Limb (tissue), 2 donors: Measurements from ENCODE around the gene SLC11A1.

Experiments
- DNase-seq, 2 donors: peaks; one replicate each; pipeline ENCODE4 v3.0.0-alpha.2; 2016; ENCODE audit errors: extremely low spot score in 2 of 2

SLC11A1 gene

DNA sequence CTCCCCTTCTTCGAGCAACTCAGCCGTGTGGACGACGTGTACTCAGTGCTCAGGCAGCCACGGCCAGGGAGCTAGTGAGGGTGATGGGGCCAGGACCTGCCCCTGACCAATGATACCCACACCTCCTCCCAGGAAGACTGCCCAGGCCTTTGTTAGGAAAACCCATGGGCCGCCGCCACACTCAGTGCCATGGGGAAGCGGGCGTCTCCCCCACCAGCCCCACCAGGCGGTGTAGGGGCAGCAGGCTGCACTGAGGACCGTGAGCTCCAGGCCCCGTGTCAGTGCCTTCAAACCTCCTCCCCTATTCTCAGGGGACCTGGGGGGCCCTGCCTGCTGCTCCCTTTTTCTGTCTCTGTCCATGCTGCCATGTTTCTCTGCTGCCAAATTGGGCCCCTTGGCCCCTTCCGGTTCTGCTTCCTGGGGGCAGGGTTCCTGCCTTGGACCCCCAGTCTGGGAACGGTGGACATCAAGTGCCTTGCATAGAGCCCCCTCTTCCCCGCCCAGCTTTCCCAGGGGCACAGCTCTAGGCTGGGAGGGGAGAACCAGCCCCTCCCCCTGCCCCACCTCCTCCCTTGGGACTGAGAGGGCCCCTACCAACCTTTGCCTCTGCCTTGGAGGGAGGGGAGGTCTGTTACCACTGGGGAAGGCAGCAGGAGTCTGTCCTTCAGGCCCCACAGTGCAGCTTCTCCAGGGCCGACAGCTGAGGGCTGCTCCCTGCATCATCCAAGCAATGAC is 22.4 kb downstream of the SLC11A1 start:
- DNase-seq: peak in 1 of 2 donors; percentile 42

DNA sequence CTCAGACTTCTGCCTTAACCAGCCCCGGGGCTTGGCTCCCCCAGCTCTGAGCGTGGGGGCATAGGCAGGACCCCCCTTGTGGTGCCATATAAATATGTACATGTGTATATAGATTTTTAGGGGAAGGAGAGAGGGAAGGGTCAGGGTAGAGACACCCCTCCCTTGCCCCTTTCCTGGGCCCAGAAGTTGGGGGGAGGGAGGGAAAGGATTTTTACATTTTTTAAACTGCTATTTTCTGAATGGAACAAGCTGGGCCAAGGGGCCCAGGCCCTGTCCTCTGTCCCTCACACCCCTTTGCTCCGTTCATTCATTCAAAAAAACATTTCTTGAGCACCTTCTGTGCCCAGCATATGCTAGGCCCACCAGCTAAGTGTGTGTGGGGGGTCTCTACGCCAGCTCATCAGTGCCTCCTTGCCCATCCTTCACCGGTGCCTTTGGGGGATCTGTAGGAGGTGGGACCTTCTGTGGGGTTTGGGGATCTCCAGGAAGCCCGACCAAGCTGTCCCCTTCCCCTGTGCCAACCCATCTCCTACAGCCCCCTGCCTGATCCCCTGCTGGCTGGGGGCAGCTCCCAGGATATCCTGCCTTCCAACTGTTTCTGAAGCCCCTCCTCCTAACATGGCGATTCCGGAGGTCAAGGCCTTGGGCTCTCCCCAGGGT is 23.1 kb downstream of the SLC11A1 start:
- peak in 1 of 2 donors; percentile 55 for DNase-seq

DNA sequence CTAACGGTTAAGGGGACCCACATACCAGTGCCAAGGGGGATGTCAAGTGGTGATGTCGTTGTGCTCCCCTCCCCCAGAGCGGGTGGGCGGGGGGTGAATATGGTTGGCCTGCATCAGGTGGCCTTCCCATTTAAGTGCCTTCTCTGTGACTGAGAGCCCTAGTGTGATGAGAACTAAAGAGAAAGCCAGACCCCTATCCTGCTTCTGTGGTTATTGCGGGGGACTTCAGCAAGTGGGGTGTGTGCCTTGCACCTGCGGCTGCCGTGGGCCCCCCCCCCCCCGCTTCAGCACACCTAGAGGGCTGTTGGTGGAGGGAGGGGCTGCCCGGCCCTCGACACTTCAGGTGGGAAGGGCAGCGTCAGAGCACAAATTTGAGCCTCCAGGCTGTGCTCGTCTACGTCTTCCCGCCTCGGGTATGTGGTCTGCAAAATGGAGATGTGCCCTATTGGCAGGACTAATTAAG is 23.7 kb downstream of the SLC11A1 start:
- no peak for DNase-seq

DNA sequence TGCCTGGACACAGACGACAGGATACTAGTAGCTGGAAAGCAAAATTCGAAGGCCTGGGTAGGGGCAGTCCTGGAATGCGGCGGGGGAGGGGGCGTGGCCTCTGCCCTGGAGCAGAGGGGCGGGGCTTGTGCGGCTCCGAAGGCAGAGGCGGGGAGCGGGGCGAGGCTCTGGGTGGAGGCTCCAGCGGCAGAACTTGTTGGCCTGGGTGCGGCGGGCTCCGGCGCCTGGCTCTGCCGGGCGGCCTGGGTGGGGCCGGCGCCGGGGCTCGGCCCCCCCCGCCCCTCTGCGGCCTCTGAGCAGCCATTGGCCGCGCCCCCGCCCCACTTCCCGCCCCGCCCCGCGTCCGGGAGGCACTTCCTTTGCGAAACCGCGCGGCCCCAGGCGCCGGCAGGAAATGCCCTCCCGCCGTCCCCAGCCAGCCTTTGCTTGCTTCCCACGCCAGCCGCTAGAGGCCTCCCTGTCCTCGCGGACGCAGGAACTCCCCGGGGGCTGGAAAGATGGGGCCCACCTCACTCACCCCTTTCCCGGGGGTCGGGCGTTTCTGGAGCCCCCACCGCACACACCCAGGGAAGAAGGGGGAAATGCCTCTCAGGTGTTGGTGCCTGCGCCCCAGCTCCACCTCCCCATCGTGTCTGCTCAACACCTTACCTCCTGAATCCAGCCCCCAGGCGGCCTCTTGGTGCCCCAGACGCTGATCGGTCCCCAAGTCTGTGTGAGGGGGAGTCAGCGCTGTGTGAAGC is 24.3 kb downstream of the SLC11A1 start:
- peak; percentile 97 for DNase-seq

GRCh38 chr2:218406949-218407618 is 25.0 kb downstream of the SLC11A1 start:
- peak; percentile 67 to 71 for DNase-seq

GRCh38 chr2:218407717-218408116 is 25.6 kb downstream of the SLC11A1 start:
- no peak for DNase-seq

DNA sequence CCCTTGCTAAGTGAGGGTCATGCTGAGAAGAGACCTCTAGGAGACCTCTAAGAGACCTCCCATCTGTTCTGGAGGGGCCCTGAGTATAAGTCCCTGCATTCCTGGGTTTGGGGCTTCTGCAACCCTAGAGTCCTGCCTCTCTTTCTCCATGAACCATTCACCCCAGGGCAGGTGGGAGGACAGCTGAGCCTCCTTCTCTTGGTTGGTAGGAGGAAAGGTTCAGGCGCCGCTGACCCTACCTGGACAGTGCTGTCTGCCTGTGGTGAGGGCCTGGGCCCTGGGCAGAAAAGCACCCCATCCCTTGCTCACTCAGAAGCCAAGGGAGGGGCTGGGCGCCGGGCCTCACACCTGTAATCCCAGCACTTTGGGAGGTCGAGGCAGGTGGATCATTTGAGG is 36.2 kb downstream of the SLC11A1 start:
- DNase-seq: no peak

DNA sequence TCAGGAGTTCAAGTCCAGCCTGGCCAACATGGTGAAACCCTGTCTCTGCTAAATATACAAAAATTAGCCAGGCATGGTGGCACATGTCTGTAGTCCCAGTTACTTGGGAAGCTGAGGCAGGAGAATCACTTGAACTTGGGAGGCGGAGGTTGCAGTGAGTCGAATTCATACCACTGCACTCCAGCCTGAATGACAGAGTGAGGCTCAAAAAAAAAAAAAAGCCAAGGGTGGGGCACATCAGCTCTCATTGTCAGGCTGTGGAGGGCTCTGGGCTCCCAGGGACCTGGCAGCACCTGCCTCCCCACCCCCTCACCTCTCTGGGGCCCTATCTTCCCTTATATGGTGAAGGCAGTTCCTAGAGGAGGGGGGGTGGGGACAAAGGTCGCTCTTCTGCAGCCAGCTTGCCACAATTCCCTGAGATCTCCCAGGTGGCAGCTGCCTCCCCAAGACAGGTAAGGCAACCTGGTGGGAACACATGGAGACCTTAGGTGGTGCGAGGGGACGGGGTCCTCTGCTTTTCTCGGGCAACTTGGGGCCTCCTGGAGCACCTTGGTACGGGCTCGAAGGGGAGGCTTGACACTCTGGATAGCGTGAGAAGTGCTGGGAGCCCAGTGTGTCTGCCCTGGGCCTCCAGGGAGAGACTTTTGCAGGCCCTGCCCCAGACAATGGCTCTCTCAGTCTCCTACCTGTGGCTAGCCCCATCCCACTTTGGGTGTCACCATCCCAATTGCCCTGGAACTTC is 36.8 kb downstream of the SLC11A1 start, which contains the start of gene VIL1:
VIL1 (plus strand) TSS at position 407 of the 742 bp plus-strand sequence. CDS start 4,656 bp downstream, outside the sequence.
- no peak for DNase-seq

DNA sequence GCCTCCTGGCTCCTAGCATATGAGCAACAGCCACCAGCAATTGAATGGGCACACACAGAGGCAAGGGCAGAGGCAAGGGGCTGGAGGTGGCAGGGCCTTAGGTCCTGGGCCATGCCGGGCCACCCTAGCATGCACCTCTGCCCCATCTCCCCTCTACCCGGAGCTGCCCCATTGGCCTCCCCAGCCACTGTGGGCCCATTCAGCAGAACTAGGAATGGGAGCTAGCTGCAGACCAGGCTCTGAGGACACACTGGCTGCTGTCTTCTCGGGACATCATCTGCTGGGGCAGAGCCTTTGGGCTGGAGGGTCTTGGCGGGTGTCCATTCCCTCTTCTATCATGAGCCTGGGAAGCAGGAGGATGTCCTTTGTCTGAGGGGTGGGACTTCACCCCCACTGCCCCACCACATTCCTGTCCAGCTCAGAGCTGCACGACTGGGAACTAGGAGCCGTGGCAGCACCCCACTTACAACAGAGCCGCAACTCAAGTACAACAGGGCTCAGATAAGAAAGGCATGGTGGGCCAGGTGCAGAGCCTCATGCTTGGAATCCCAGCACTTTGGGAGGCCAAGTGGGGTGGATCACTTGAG is 37.6 kb downstream of the SLC11A1 start:
- DNase-seq: no peak

DNA sequence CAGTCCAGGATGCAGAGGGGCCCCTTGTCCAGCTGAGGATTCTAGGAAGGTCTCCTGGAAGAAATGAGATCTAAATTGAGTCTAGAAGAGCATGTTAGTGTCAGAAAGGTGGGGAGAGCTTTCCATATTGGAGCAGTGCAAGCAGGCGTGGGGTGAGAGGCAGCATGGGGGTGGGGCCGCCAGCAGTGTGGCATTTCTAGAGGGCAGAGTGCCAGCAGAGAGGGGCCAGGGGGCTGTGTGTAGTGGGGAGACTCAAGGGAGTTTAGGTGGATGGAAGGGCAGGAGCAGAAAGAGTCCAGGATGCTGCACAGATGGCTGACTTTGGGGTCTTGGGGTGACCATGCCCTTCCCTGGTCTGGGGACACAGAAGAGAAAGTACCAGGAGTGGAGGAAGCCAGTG is 39.0 kb downstream of the SLC11A1 start:
- no peak for DNase-seq

DNA sequence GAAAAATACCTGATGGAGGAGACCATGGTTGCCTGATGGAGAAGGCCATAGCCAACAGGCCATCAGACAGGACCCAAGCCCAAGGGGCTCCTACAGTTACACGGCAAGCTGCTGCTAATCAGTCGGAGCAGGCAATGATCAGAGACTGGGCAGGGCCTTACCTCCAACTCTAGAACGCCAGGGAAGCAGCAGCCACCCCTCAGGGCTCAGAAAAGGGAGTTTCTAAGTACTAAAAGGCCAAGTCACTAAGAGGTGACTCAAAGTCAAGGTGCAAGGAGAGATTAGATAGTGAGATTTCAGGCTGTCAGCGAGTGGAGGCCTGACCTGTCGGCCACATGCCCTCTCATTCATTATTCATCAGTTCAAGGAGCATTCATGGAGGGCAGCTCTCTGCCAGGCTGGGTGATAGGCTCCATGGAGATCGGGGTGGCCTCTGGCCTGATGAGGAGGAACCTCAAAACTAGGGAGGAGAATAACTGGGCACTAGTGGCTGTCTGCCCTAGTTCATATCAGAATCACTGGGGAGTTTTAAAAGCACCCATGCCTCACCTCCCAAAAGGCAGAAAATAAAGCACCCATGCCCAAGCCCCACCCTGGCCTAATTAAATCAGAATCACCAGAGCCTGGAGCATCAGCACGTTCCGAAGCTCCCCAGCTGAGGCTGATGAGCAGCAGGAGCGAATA is 40.5 kb downstream of the SLC11A1 start:
- no peak for DNase-seq

- no peak for DNase-seq
Observed at GRCh38 chr2:218423584-218423983, 41.5 kb downstream of the SLC11A1 start.

DNA sequence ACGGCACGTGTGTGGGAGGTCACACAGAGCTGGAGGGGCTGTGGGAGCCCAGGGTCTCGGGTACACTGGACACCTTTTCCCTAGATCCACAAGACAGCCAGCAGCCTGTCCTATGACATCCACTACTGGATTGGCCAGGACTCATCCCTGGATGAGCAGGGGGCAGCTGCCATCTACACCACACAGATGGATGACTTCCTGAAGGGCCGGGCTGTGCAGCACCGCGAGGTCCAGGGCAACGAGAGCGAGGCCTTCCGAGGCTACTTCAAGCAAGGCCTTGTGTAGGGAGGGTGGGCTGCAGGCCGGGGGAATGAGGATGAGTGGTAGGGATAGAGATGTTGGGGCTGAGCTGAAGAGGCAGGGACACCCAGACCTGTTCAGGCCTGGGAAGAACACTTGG is 43.5 kb downstream of the SLC11A1 start:
- DNase-seq: no peak

DNA sequence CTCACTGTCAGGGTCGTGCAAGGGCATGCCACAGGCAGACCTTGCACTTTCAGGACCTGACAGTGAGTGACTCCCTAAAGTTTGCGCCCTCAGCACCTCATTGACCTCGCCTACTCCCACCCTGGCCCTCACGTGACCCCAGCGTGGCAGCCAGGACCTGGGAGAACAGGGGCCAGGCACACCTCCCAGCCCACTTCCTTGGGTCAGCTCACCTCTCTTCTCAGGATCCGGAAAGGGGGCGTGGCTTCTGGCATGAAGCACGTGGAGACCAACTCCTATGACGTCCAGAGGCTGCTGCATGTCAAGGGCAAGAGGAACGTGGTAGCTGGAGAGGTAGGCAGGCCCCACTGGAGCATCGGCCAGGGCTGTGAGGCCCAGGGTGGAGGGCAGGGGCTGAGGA is 45.7 kb downstream of the SLC11A1 start:
- DNase-seq: no peak

- no peak for DNase-seq
Observed at GRCh38 chr2:218428846-218429558, 46.9 kb downstream of the SLC11A1 start.

GRCh38 chr2:218429911-218430692 is 48.0 kb downstream of the SLC11A1 start:
- no peak for DNase-seq

- DNase-seq: no peak
Observed at GRCh38 chr2:218430721-218431120, 48.6 kb downstream of the SLC11A1 start.

DNA sequence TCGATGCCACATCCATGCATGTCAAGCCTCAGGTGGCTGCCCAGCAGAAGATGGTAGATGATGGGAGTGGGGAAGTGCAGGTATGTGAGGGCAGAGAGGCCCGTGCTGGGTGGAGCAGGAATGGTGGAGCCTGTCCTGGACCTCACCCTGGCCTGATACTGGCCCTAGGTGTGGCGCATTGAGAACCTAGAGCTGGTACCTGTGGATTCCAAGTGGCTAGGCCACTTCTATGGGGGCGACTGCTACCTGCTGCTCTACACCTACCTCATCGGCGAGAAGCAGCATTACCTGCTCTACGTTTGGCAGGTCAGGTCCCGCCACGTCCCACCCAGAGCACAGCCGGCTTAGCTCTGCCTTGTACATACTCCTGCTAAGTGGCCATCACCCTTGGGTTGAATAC is 49.8 kb downstream of the SLC11A1 start:
- DNase-seq: no peak
